Mononuclear cell (primary cell): ENCODE measurements around the gene CLCA4. TPM values are rescaled to one million over a fixed set of nuclear protein-coding genes. Genes with fewer than 3 reads are reported as not detected.

ENCODE experiments used
- H3K27me3 ChIP-seq: 2 replicates; pipeline ENCODE4 v1.6.0; 2011; ENCODE audit warnings: low read length, control low read depth; ENCODE audit not compliant: insufficient read depth
- H3K4me1 ChIP-seq: 2 replicates; pipeline ENCODE4 v1.5.1; 2011; ENCODE audit warnings: mild to moderate bottlenecking, low read length, control low read depth; ENCODE audit not compliant: insufficient read depth
- H3K4me3 ChIP-seq: 2 replicates; pipeline ENCODE4 v1.5.1; 2011; ENCODE audit warnings: mild to moderate bottlenecking, low read length, moderate library complexity
- H3K9me3 ChIP-seq: 2 replicates; pipeline ENCODE4 v1.5.1; 2011; ENCODE audit warnings: low read depth, mild to moderate bottlenecking, control low read depth, low read length
- total RNA-seq: library from RNA; depleted of rRNA; stranded (reverse); fragments of >200 nt; gene quantifications from one replicate; pipeline ENCODE4 v1.2.3, GENCODE V29; 2012

Gene CLCA4
- total RNA-seq, 1 donor: not detected

- Histone ChIP-seq H3K4me3 (no peak overlapping the region), H3K4me1 (no peaks in the 10 kb centered on the region), H3K9me3 (no peaks in the 10 kb centered on the region), H3K27me3 (no peaks in the 10 kb centered on the region)
Measured at GRCh38 chr1:86516335-86516734, 30.5 kb upstream of the CLCA4 start.

GRCh38 chr1:86517336-86517735 is 29.5 kb upstream of the CLCA4 start:
- H3K4me3 ChIP-seq: no peak overlapping the region
- H3K27me3 ChIP-seq: no peaks in the 10 kb centered on the region
- H3K9me3 ChIP-seq: no peaks in the 10 kb centered on the region
- H3K4me1 ChIP-seq: no peaks in the 10 kb centered on the region

- Histone ChIP-seq H3K27me3 (no peaks in the 10 kb centered on the region), H3K4me1 (no peaks in the 10 kb centered on the region), H3K4me3 (no peak overlapping the region), H3K9me3 (no peaks in the 10 kb centered on the region)
Measured at GRCh38 chr1:86520789-86521521, 25.9 kb upstream of the CLCA4 start.

GRCh38 chr1:86521522-86521891 is 25.4 kb upstream of the CLCA4 start:
- Histone ChIP-seq H3K27me3 (no peaks in the 10 kb centered on the region), H3K4me3 (no peak overlapping the region), H3K9me3 (no peaks in the 10 kb centered on the region)

GRCh38 chr1:86522240-86522639 is 24.6 kb upstream of the CLCA4 start:
- Histone ChIP-seq H3K4me3 (no peak overlapping the region), H3K9me3 (no peaks in the 10 kb centered on the region), H3K4me1 (no peaks in the 10 kb centered on the region), H3K27me3 (no peaks in the 10 kb centered on the region)

More at GRCh38 chr1:86521522-86521891, 25.4 kb upstream of the CLCA4 start:
- H3K4me1 ChIP-seq: no peaks in the 10 kb centered on the region

GRCh38 chr1:86523670-86524354 is 23.1 kb upstream of the CLCA4 start:
- no peaks in the 10 kb centered on the region for H3K9me3 ChIP-seq
- H3K4me3 ChIP-seq: no peak overlapping the region
- no peaks in the 10 kb centered on the region for H3K27me3 ChIP-seq
- no peaks in the 10 kb centered on the region for H3K4me1 ChIP-seq

- no peaks in the 10 kb centered on the region for H3K9me3 ChIP-seq
- H3K27me3 ChIP-seq: no peaks in the 10 kb centered on the region
- H3K4me1 ChIP-seq: no peaks in the 10 kb centered on the region
- H3K4me3 ChIP-seq: no peak overlapping the region
Measured at GRCh38 chr1:86527306-86527705, 19.6 kb upstream of the CLCA4 start.

GRCh38 chr1:86530211-86530845 is 16.6 kb upstream of the CLCA4 start:
- H3K4me1 ChIP-seq: no peaks in the 10 kb centered on the region
- peaks cover 6% of the 10 kb centered on the region for H3K27me3 ChIP-seq
- H3K4me3 ChIP-seq: no peak overlapping the region
- H3K9me3 ChIP-seq: peaks cover 4% of the 10 kb centered on the region

- H3K4me3 ChIP-seq: no peak overlapping the region
- peaks cover 2% of the 10 kb centered on the region for H3K9me3 ChIP-seq
- no peaks in the 10 kb centered on the region for H3K4me1 ChIP-seq
- H3K27me3 ChIP-seq: peaks cover 17% of the 10 kb centered on the region
Measured at GRCh38 chr1:86537928-86538695, 8.8 kb upstream of the CLCA4 start.

GRCh38 chr1:86538775-86539174 is 8.1 kb upstream of the CLCA4 start:
- Histone ChIP-seq H3K4me3 (no peak overlapping the region), H3K4me1 (no peaks in the 10 kb centered on the region), H3K27me3 (peaks cover 15% of the 10 kb centered on the region), H3K9me3 (no peaks in the 10 kb centered on the region)

- no peaks in the 10 kb centered on the region for H3K9me3 ChIP-seq
- H3K4me1 ChIP-seq: no peaks in the 10 kb centered on the region
- H3K27me3 ChIP-seq: peaks cover 7% of the 10 kb centered on the region
- H3K4me3 ChIP-seq: no peak overlapping the region
Measured at GRCh38 chr1:86541859-86542258, 5.0 kb upstream of the CLCA4 start.

GRCh38 chr1:86542631-86543030 is 4.2 kb upstream of the CLCA4 start:
- Histone ChIP-seq H3K4me1 (no peaks in the 10 kb centered on the region), H3K27me3 (peaks cover 4% of the 10 kb centered on the region), H3K4me3 (no peak overlapping the region), H3K9me3 (no peaks in the 10 kb centered on the region)

- no peaks in the 10 kb centered on the region for H3K27me3 ChIP-seq
- no peaks in the 10 kb centered on the region for H3K4me1 ChIP-seq
- H3K4me3 ChIP-seq: no peak overlapping the region
- no peaks in the 10 kb centered on the region for H3K9me3 ChIP-seq
Measured at GRCh38 chr1:86548839-86549238, 2.0 kb downstream of the CLCA4 start.

GRCh38 chr1:86551305-86551704 is 4.4 kb downstream of the CLCA4 start:
- Histone ChIP-seq H3K4me3 (no peak overlapping the region), H3K9me3 (no peaks in the 10 kb centered on the region), H3K4me1 (no peaks in the 10 kb centered on the region), H3K27me3 (no peaks in the 10 kb centered on the region)

- H3K4me3 ChIP-seq: no peak overlapping the region
- no peaks in the 10 kb centered on the region for H3K27me3 ChIP-seq
- no peaks in the 10 kb centered on the region for H3K4me1 ChIP-seq
- H3K9me3 ChIP-seq: peaks cover under 1% of the 10 kb centered on the region
Measured at GRCh38 chr1:86552376-86552775, 5.5 kb downstream of the CLCA4 start.
